Thoracic aorta (tissue), 2 donors: ENCODE results near the gene ADGRB3. TPM values are rescaled to one million over a fixed set of nuclear protein-coding genes. Genes with fewer than 3 reads are reported as not detected.

Experiments
- ATAC-seq: fragments of 150-250 bp; one replicate; pipeline ENCODE4 v1.8.0; 2017; ENCODE audit warnings: low read depth; ENCODE audit not compliant: insufficient number of reproducible peaks, low FRiP score
- DNase-seq: peaks from one replicate; pipeline ENCODE4 v3.0.0-alpha.2; 2020; ENCODE audit warnings: low spot score
- H3K27ac ChIP-seq, 2 donors: fragments of 200-600 bp; sonication (generic); 1 replicate in 1 of 2; 2 replicates in 1 of 2; pipeline ENCODE4 v1.5.1; 2016; ENCODE audit warnings: mild to moderate bottlenecking in 2 of 2, moderate library complexity in 2 of 2
- H3K27me3 ChIP-seq: fragments of 200-600 bp; sonication (generic); replicated peaks from 2 replicates; pipeline ENCODE4 v1.6.0; 2016; ENCODE audit warnings: mild to moderate bottlenecking; ENCODE audit not compliant: insufficient read depth
- H3K36me3 ChIP-seq: fragments of 200-600 bp; sonication (generic); one replicate; pipeline ENCODE4 v1.5.1; 2016
- H3K4me1 ChIP-seq, 2 donors: fragments of 200-600 bp; sonication (generic); 1 replicate in 1 of 2; 2 replicates in 1 of 2; pipeline versions ENCODE4 v1.5.1 to v1.6.0; 2016; ENCODE audit warnings: low read depth in 2 of 2, mild to moderate bottlenecking in 1 of 2; ENCODE audit not compliant: control insufficient read depth in 1 of 2
- H3K4me3 ChIP-seq: fragments of 200-600 bp; sonication (generic); 2 replicates; pipeline ENCODE4 v1.5.1; 2016; ENCODE audit warnings: mild to moderate bottlenecking
- H3K9me3 ChIP-seq: fragments of 200-600 bp; sonication (generic); 2 replicates; pipeline ENCODE4 v1.5.1; 2016
- CTCF ChIP-seq: fragments of 200-600 bp; sonication (generic); IDR thresholded peaks from one replicate; pipeline ENCODE4 v1.5.1; 2019; ENCODE audit warnings: antibody characterized with exemption
- total RNA-seq, 2 donors: library from RNA; depleted of rRNA; stranded (reverse); fragments of >200 nt; gene quantifications; one replicate each; pipeline versions ENCODE4 v1.1.0 to v1.2.3, GENCODE V29; 2016

ADGRB3 gene
- total RNA-seq, result 10 to 100 TPM in 1 of 2 donors, 1 to 10 TPM in 1; 2.4 to 10.1 TPM

- no peaks in the 10 kb centered on the region for H3K27me3 ChIP-seq
- H3K4me1 ChIP-seq, result peaks cover 2 to 8% of the 10 kb centered on the region in 2 donors
- DNase-seq (peak; percentile 44), ATAC-seq (peak; percentile 64)
- TF ChIP-seq CTCF, result peak; percentile 26
- peak within 1 kb of the TSS; percentile 86 for H3K4me3 ChIP-seq
- H3K36me3 ChIP-seq, result no peaks in the 10 kb centered on the region
- H3K27ac ChIP-seq, result peak within 1 kb of the TSS; percentile 60 to 61
- H3K9me3 ChIP-seq, result no peaks in the 10 kb centered on the region
Observed at GRCh38 chr6:68634726-68635411, at the start of gene ADGRB3. TSS of gene ADGRB3 (plus strand) at chr6:68635282. CDS start at chr6:68638676, 3,394 bp downstream.

DNA sequence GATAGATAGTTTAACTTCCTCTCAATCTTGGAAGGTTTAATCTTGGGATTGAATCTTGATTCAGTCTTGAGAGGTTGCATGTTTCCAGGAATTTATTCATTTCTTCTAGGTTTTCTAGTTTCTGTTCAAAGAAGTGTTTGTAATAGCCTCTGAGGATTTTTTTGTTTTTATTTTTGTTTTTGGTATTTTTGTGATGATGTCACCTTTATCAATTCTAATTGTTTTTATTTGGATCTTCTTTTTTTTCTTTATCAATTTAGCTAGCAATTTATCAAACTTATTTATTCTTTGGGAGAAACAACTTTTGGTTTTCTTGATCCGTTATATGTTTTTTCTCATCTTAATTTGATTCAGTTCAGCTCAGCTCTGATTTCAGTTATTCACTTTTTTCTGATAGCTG, 41.5 kb upstream of the ADGRB3 start:
- ATAC-seq (no peak), DNase-seq (no peak)
- Histone ChIP-seq H3K27me3 (no peaks in the 10 kb centered on the region), H3K36me3 (no peaks in the 10 kb centered on the region), H3K27ac (no peak overlapping the region), H3K4me1 (no peaks in the 10 kb centered on the region), H3K9me3 (no peaks in the 10 kb centered on the region), H3K4me3 (no peak overlapping the region)
- TF ChIP-seq CTCF, result no peak

DNA sequence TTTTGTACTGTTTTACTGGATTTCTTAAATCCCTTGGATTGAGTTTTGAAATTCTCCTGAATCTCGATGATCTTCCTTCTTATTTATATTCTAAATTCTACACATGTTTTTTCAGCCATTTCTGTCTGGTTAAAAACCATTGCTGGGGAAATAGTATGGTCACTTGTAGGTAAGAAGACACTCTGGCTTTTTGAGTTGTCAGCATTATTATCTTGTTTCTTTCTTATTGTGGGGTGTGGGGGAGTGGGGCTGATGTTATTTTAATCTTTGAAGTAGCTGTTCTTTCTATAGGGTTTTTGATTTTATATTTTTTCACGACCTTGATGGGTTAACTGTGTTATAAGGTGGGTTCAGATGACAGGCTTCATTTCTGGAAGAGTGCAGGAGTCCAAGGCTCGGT, 37.4 kb upstream of the ADGRB3 start:
- H3K9me3 ChIP-seq, result no peaks in the 10 kb centered on the region
- H3K27ac ChIP-seq, result no peak overlapping the region
- no peak for ATAC-seq
- H3K27me3 ChIP-seq, result no peaks in the 10 kb centered on the region
- TF ChIP-seq CTCF, result no peak
- H3K36me3 ChIP-seq, result no peaks in the 10 kb centered on the region
- no peak overlapping the region for H3K4me3 ChIP-seq
- DNase-seq, result no peak
- no peaks in the 10 kb centered on the region for H3K4me1 ChIP-seq

DNA sequence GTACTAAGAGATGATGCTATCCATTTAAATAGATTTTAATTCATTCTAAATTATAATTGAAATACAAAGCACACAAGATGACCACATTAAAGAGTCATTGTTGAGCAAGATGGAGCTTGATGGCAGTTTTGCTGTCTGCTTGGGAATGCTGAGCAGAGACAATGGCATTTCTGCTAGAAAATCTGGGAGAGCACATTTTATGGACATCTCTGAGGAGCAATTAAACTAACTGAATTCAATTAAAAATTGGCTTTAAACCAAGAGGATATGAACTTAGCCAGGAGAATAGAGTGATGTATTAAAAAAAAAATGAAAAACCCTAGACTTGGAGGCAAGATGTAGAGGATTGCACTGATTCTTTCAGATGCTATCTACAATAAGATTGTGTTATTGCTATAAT, 19.1 kb upstream of the ADGRB3 start:
- DNase-seq (no peak), ATAC-seq (no peak)
- TF ChIP-seq CTCF, result no peak
- Histone ChIP-seq H3K36me3 (no peaks in the 10 kb centered on the region), H3K27ac (no peak overlapping the region), H3K9me3 (no peaks in the 10 kb centered on the region), H3K4me1 (no peaks in the 10 kb centered on the region), H3K4me3 (no peak overlapping the region), H3K27me3 (no peaks in the 10 kb centered on the region)

DNA sequence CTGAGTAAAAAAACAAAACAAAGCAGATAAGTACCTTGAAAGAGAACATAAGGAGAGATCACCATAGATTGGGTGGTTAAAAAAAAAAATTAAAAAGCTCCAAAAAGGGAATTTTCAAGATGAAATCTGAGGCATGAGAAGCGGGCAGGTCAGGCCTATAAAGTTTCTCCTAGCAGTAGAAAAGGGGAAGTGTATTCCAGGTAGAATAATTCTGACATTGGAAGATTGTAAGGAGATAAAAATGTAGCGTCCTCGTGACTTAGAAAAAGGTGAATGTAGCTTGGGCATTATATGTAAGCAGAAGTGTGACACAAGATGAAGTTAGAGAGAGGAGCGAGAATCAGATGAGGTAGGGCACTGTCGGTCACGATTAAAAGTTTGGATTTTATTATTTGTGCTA, 9.1 kb upstream of the ADGRB3 start:
- DNase-seq, result no peak
- H3K4me3 ChIP-seq, result no peak overlapping the region
- H3K4me1 ChIP-seq, result no peaks in the 10 kb centered on the region
- H3K27ac ChIP-seq, result no peak overlapping the region
- no peak for TF ChIP-seq CTCF
- no peaks in the 10 kb centered on the region for H3K9me3 ChIP-seq
- no peaks in the 10 kb centered on the region for H3K36me3 ChIP-seq
- no peak for ATAC-seq
- H3K27me3 ChIP-seq, result no peaks in the 10 kb centered on the region
